ENCODE results near the gene CHSY1.

Gene CHSY1

GRCh38 chr15:101172501-101173071, 79.3 kb downstream of the CHSY1 start:
- Histone ChIP-seq H3K36me3 (replicated peaks; ENCODE audit: low read depth, low read length) (peaks cover 2% of the 10 kb centered on the region), H4K20me1 (ENCODE audit: insufficient read depth, low read length) (peaks cover 7% of the 10 kb centered on the region; the same call in 1 of the 2 replicates), H3K4me1 (ENCODE audit: low read length) (peaks cover 5% of the 10 kb centered on the region; the same call in 1 of the 2 replicates), H3K4me3 (ENCODE audit: low read length) (no peak overlapping the region), H3K4me2 (ENCODE audit: low read length) (no peak overlapping the region), H2AFZ (ENCODE audit: low read depth, low read length) (no peak overlapping the region), H3K9me3 (ENCODE audit: insufficient read depth, low read length) (no peaks in the 10 kb centered on the region), H3K79me2 (ENCODE audit: low read length) (no peaks in the 10 kb centered on the region), H3K27me3 (ENCODE audit: low read depth, low read length) (no peaks in the 10 kb centered on the region), H3K27ac (ENCODE audit: low read length) (no peak overlapping the region), H3K9ac (ENCODE audit: low read length) (no peak overlapping the region)
- no peak for TF ChIP-seq EZH2phosphoT487 (IDR thresholded peaks at IDR 0.05; ENCODE audit: low read depth)
- TF ChIP-seq, protein P1, sequence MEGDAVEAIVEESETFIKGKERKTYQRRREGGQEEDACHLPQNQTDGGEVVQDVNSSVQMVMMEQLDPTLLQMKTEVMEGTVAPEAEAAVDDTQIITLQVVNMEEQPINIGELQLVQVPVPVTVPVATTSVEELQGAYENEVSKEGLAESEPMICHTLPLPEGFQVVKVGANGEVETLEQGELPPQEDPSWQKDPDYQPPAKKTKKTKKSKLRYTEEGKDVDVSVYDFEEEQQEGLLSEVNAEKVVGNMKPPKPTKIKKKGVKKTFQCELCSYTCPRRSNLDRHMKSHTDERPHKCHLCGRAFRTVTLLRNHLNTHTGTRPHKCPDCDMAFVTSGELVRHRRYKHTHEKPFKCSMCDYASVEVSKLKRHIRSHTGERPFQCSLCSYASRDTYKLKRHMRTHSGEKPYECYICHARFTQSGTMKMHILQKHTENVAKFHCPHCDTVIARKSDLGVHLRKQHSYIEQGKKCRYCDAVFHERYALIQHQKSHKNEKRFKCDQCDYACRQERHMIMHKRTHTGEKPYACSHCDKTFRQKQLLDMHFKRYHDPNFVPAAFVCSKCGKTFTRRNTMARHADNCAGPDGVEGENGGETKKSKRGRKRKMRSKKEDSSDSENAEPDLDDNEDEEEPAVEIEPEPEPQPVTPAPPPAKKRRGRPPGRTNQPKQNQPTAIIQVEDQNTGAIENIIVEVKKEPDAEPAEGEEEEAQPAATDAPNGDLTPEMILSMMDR (IDR thresholded peaks at IDR 0.05; ENCODE audit: low read depth, low read length), result no peak

GRCh38 chr15:101171954-101172353, 79.9 kb downstream of the CHSY1 start:
- Histone ChIP-seq H3K27me3 (ENCODE audit: low read depth, low read length) (0 out of 2 replicates have a peak, but pooled peaks cover 3% of the 10 kb centered on the region), H3K9me3 (ENCODE audit: insufficient read depth, low read length) (peaks cover 4% of the 10 kb centered on the region), H3K79me2 (ENCODE audit: low read length) (no peaks in the 10 kb centered on the region), H3K4me2 (ENCODE audit: low read length) (no peak overlapping the region), H3K36me3 (replicated peaks; ENCODE audit: low read depth, low read length) (no peaks in the 10 kb centered on the region), H3K27ac (ENCODE audit: low read length) (no peak overlapping the region), H4K20me1 (ENCODE audit: insufficient read depth, low read length) (peaks cover 7% of the 10 kb centered on the region; the same call in 1 of the 2 replicates), H3K9ac (ENCODE audit: low read length) (no peak overlapping the region), H3K4me1 (ENCODE audit: low read length) (peaks cover 5% of the 10 kb centered on the region; the same call in 1 of the 2 replicates), H2AFZ (ENCODE audit: low read depth, low read length) (no peak overlapping the region), H3K4me3 (ENCODE audit: low read length) (no peak overlapping the region)
- no peak for TF ChIP-seq EZH2phosphoT487 (IDR thresholded peaks at IDR 0.05; ENCODE audit: low read depth)

GRCh38 chr15:101170568-101171350, 81.1 kb downstream of the CHSY1 start:
- TF ChIP-seq, protein P1 (IDR thresholded peaks at IDR 0.05; ENCODE audit: low read depth, low read length), result no peak
- Histone ChIP-seq H3K4me2 (ENCODE audit: low read length) (no peak overlapping the region), H3K4me3 (ENCODE audit: low read length) (no peak overlapping the region), H3K4me1 (ENCODE audit: low read length) (peaks cover 5% of the 10 kb centered on the region; the same call in 1 of the 2 replicates), H3K9me3 (ENCODE audit: insufficient read depth, low read length) (peaks cover 16% of the 10 kb centered on the region), H4K20me1 (ENCODE audit: insufficient read depth, low read length) (peaks cover 7% of the 10 kb centered on the region; the same call in 1 of the 2 replicates), H3K27ac (ENCODE audit: low read length) (no peak overlapping the region), H3K36me3 (replicated peaks; ENCODE audit: low read depth, low read length) (peaks cover 4% of the 10 kb centered on the region), H3K27me3 (ENCODE audit: low read depth, low read length) (0 out of 2 replicates have a peak, but pooled peaks cover 7% of the 10 kb centered on the region), H3K79me2 (ENCODE audit: low read length) (no peaks in the 10 kb centered on the region), H2AFZ (ENCODE audit: low read depth, low read length) (no peak overlapping the region), H3K9ac (ENCODE audit: low read length) (no peak overlapping the region)

GRCh38 chr15:101169495-101170071, 82.3 kb downstream of the CHSY1 start:
- Histone ChIP-seq H4K20me1 (ENCODE audit: insufficient read depth, low read length) (peaks cover 7% of the 10 kb centered on the region; the same call in 1 of the 2 replicates), H2AFZ (ENCODE audit: low read depth, low read length) (no peak overlapping the region), H3K27ac (ENCODE audit: low read length) (no peak overlapping the region), H3K36me3 (replicated peaks; ENCODE audit: low read depth, low read length) (peaks cover 4% of the 10 kb centered on the region), H3K4me2 (ENCODE audit: low read length) (no peak overlapping the region), H3K9me3 (ENCODE audit: insufficient read depth, low read length) (peaks cover 24% of the 10 kb centered on the region), H3K4me3 (ENCODE audit: low read length) (no peak overlapping the region), H3K79me2 (ENCODE audit: low read length) (no peaks in the 10 kb centered on the region), H3K9ac (ENCODE audit: low read length) (no peak overlapping the region), H3K27me3 (ENCODE audit: low read depth, low read length) (0 out of 2 replicates have a peak, but pooled peaks cover 7% of the 10 kb centered on the region), H3K4me1 (ENCODE audit: low read length) (no peaks in the 10 kb centered on the region)
- TF ChIP-seq, protein P1 (IDR thresholded peaks at IDR 0.05; ENCODE audit: low read depth, low read length), result no peak
- TF ChIP-seq EZH2phosphoT487 (IDR thresholded peaks at IDR 0.05; ENCODE audit: low read depth), result no peak
